Central memory CD8-positive, alpha-beta T cell (primary cell): Measurements from ENCODE around the gene ACAP2.
"Not testable (repeated sequence)": the region's sequence is repeated elsewhere in the genome, so short reads cannot be mapped to it uniquely, and the experiment has no call there.

ENCODE experiments used
- ATAC-seq: fragments of 150-1000 bp; cut with Tn5 transposase; replicated peaks from 2 replicates; pipeline ENCODE4 v1.10.0; 2022; ENCODE audit warnings: mild to moderate bottlenecking, moderate FRiP score, moderate number of reproducible peaks; ENCODE audit not compliant: poor library complexity, severe bottlenecking; ENCODE audit errors: extremely low read depth
- DNase-seq, 2 donors: peaks; one replicate each; pipeline ENCODE4 v3.0.0; 2021; ENCODE audit warnings: low spot score in 2 of 2
- H3K27ac Mint-ChIP-seq: one replicate; pipeline ENCODE4 v1.8.0; 2022; ENCODE audit warnings: low read depth, mild to moderate bottlenecking, moderate library complexity, mixed read lengths
- H3K27me3 Mint-ChIP-seq: one replicate; pipeline ENCODE4 v1.8.0; 2022; ENCODE audit warnings: mixed read lengths
- H3K36me3 Mint-ChIP-seq: one replicate; pipeline ENCODE4 v1.8.0; 2022; ENCODE audit warnings: mild to moderate bottlenecking, moderate library complexity, mixed read lengths; ENCODE audit not compliant: insufficient read depth
- H3K4me1 Mint-ChIP-seq: one replicate; pipeline ENCODE4 v1.8.0; 2022; ENCODE audit warnings: mixed read lengths
- H3K4me3 Mint-ChIP-seq: one replicate; pipeline ENCODE4 v1.8.0; 2022; ENCODE audit warnings: mild to moderate bottlenecking, moderate library complexity, mixed read lengths
- H3K9me3 Mint-ChIP-seq: one replicate; pipeline ENCODE4 v1.8.0; 2022; ENCODE audit warnings: mixed read lengths

The ACAP2 gene

DNA sequence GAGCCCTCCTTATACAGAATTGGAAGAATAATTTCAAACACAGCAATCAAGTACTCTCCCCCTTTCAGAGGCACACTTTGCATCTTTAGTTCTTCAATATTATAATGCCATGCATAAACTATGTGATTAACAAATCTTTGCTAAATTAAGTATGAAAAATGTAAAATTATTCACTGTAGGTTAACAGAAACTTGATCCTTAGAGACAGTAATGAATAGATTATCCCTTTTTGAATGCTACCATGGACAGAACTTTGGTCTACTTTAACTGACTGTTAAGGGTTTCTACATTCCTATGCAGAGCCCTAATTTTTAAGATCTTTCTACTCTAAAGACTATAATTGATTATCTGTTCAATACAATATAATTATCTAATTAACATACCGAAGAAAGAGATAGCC, 146.2 kb downstream of the ACAP2 start:
- peaks cover 59% of the 10 kb centered on the region for H3K36me3 Mint-ChIP-seq
- ATAC-seq: no peak
- no peaks in the 10 kb centered on the region for H3K9me3 Mint-ChIP-seq
- peak overlapping the region; percentile 19 for H3K27ac Mint-ChIP-seq
- H3K27me3 Mint-ChIP-seq: no peaks in the 10 kb centered on the region
- no peaks in the 10 kb centered on the region for H3K4me1 Mint-ChIP-seq
- DNase-seq: no peak
- H3K4me3 Mint-ChIP-seq: no peak overlapping the region

DNA sequence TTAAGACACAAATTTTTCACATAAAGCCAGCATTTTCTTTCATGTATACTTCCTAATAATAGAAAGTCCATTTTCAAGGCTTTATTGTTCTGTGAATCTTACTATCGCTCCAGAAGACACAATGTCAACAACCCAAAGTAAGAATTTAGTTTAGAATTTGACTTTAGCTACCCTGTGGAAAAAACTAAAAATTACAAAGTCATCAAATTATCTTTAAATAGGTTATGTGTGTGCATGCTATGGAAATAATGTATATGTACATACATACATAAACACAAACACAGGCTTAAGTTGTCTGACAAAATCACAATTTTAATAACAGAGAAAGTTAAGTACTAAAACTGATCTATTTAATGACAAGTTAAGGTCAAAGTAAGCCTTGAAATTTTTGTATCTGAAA, 151.7 kb downstream of the ACAP2 start:
- H3K27me3 Mint-ChIP-seq: no peaks in the 10 kb centered on the region
- H3K4me1 Mint-ChIP-seq: no peaks in the 10 kb centered on the region
- no peak for ATAC-seq
- no peak overlapping the region for H3K4me3 Mint-ChIP-seq
- DNase-seq: no peak
- H3K36me3 Mint-ChIP-seq: peaks cover 62% of the 10 kb centered on the region
- H3K27ac Mint-ChIP-seq: no peak overlapping the region
- H3K9me3 Mint-ChIP-seq: no peaks in the 10 kb centered on the region

DNA sequence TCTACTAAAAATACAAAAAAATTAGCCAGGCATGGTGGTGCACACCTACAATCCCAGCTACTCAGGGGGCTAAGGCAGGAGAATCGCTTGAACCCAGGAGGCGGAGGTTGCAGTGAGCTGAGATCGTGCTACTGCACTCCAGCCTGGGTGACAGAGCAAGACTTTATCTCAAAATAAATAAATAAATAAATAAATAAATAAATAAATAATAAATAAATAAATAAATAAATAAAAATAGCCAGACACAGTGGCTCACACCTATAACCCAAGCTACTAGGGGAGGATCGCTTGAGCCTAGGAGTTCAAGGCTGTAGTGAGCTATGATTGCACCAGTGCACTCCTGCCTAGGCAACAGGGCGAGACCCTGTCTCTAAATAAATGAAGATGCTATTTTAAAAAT, 152.2 kb downstream of the ACAP2 start:
- ATAC-seq, H3K27ac Mint-ChIP-seq, H3K27me3 Mint-ChIP-seq, H3K9me3 Mint-ChIP-seq, DNase-seq, H3K4me1 Mint-ChIP-seq, H3K4me3 Mint-ChIP-seq: not testable (repeated sequence)
- H3K36me3 Mint-ChIP-seq: peaks cover 64% of the 10 kb centered on the region

DNA sequence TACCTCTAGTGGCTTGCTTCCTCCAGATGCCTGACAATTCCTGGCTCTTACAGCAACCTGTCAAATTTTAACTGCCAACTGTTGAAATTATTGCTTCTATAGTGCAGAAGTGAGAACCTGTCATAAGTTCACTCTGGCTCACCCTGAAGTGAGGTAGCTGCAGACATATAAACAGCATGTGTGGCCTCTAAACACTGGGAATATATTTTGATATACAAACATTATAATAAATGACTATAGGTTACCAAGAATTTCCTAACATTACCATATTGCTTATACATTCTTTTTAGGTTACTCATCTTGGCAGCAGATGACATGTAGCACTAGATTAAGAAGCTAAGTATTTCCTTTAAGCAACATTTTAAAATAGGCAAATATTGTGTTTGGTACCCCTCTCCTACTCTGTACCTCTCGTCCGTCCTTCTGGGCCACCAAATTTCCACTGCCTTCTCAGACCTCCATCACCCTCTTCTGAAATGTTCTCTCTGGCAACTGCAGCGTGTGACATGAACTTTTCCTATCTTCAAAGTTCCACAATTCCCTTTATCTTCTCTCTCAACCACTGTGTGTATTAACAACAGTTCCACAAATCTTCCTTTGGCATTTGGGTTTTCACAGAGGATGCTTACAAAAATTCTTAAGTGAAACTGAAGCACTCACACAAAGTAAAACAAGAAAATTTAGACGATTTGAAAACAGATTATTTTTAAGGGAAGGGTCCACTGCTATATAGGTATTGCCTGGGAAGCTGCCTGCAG, 156.5 kb downstream of the ACAP2 start:
- Mint-ChIP-seq H3K4me3 (no peak overlapping the region), H3K9me3 (no peaks in the 10 kb centered on the region), H3K36me3 (peaks cover 49% of the 10 kb centered on the region), H3K27ac (no peak overlapping the region), H3K27me3 (no peaks in the 10 kb centered on the region), H3K4me1 (no peaks in the 10 kb centered on the region)
- ATAC-seq (no peak), DNase-seq (no peak)

DNA sequence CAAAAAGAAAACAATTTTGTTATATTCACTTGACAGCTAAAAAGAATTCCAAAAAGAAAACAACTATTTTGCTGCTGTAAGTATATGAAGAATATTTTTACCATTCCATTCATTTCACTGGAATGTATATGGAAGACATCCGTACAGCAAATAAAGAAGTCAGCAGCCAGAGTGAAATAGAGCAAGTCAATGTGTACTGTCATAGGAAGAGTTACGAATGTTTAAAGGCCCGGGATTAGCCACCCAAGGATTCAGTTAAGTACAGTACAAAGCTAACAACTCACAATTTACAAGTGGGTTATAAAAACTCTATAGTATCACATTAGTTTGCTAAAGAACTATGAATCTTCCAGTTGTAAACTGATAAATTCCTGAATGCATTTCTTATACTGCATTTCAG, 157.4 kb downstream of the ACAP2 start:
- DNase-seq: no peak
- H3K36me3 Mint-ChIP-seq: peaks cover 46% of the 10 kb centered on the region
- no peak for ATAC-seq

DNA sequence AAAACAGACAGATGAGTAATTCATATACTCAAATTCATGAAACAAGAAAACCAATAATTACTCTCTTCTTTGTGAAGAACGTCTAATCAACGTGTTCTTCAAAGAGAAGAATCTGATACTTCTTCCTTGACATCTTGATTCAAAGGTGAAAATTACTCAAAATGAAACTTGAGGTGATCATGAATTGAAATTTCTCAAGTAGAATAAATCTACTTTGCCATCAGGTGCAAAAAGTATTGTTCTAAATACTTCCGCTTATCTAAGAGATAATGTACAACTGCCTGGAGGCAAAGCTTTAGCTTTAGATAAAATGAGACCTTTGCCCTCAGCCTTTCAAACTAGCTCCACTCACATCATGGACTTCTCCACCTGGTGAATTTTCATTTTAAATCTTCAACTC, 158.0 kb downstream of the ACAP2 start:
- Mint-ChIP-seq H3K4me3 (no peak overlapping the region), H3K27ac (peak overlapping the region; percentile 25), H3K9me3 (no peaks in the 10 kb centered on the region), H3K27me3 (no peaks in the 10 kb centered on the region), H3K36me3 (peaks cover 46% of the 10 kb centered on the region), H3K4me1 (no peaks in the 10 kb centered on the region)
- no peak for DNase-seq
- ATAC-seq: no peak

More for the DNA sequence above, 157.4 kb downstream of the ACAP2 start:
- H3K9me3 Mint-ChIP-seq: no peaks in the 10 kb centered on the region
- no peaks in the 10 kb centered on the region for H3K27me3 Mint-ChIP-seq
- H3K27ac Mint-ChIP-seq: peak overlapping the region; percentile 25
- H3K4me3 Mint-ChIP-seq: no peak overlapping the region
- H3K4me1 Mint-ChIP-seq: no peaks in the 10 kb centered on the region

DNA sequence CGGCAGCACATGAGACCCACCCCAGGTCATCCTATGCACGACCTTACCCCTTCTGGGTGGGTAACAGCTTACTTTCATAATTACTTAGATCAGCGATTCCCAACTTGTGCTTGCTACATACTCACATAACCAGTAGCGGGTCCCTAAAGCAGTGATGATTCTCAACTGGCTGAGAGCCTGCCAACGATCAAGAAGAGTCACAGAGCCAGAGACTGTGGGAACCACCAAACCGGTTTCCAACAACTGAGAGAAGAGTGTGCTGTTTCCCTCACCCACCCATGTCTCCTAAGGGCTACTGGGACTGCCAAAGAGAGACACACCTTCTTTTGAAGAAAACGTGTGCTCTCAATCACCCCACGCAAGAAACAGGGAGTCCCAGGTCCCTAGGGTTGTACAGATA, 159.9 kb downstream of the ACAP2 start:
- ATAC-seq: no peak
- no peaks in the 10 kb centered on the region for H3K4me1 Mint-ChIP-seq
- no peak for DNase-seq
- H3K27me3 Mint-ChIP-seq: no peaks in the 10 kb centered on the region
- H3K36me3 Mint-ChIP-seq: peaks cover 36% of the 10 kb centered on the region
- H3K4me3 Mint-ChIP-seq: no peak overlapping the region
- peak overlapping the region; percentile 16 for H3K27ac Mint-ChIP-seq
- H3K9me3 Mint-ChIP-seq: no peaks in the 10 kb centered on the region

DNA sequence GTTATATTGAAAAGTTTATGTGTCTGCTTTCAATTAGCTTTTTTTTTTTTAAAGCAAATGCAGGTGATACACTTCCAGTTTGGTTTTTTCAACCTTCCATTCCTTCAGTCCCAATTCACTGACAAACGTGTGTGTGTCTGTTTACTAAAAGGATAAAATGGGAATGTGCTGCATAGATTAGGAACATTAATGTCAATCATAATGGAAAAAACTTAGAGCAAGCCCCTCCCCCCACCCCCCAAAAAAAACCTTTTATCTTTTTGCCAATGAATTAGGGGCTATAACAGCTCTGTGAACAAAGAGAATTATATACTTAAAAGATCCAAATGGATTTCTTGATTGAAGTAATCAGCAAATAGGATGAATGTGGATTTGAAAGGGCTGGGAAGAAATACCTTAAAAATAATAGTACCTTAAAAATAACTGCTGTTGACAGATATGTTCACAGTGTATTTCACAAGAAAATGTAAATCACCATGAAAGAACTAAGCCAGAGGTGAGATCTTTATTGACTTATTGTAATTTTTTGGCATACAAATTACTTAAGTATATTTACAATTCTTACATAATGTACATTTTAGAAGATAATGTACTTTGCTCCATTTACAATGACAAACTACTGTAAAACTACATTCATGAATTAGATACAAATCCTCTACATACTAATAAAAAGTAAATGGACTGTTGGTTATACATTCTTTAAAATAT, 168.4 kb downstream of the ACAP2 start:
- DNase-seq: no peak
- Mint-ChIP-seq H3K27ac (no peak overlapping the region), H3K4me1 (peaks cover 14% of the 10 kb centered on the region), H3K4me3 (no peak overlapping the region), H3K36me3 (peaks cover 22% of the 10 kb centered on the region), H3K9me3 (no peaks in the 10 kb centered on the region), H3K27me3 (no peaks in the 10 kb centered on the region)
- no peak for ATAC-seq

DNA sequence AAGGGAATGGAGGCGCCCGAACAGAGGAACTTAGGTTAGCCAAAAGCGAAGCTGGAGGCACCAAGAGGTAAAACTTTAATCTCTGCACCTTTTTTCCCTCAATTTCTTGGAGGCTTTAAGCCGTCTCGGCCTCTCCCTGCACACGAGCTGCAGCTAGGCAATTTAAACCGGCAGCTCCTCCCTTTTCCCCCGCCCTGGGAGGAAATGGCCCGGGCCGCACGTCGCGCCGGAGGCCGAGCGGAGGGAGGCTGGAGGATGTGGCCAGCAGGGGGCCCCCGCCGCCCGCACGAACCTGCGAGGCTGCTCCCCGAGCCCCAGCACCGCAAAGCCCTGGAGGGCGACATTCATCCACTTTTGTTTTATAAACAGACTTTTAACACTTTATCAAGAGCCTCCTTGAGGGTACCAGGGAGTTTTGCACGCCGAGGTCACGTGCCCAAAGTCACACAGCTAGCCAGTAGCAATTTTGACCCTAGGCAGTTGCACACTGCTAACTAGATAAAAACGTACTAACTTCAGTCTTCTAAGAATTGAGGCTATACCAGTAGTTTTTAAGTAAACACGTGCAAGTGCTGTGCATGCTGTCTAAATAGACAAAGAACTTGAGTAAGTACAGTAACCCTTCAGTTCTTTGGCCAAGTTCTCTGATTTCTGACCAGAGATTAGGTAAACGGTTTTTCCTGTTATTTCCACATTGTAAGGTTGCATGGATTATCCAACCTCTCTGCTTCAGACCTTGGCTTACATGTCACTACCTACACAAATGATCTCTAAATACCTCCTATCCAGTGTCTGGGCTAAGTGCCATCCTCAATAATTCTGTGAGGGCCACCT, 171.2 kb downstream of the ACAP2 start:
- Mint-ChIP-seq H3K36me3 (peaks cover 12% of the 10 kb centered on the region), H3K4me1 (peaks cover 28% of the 10 kb centered on the region), H3K27ac (peak overlapping the region; percentile 35), H3K27me3 (no peaks in the 10 kb centered on the region), H3K4me3 (peak overlapping the region; percentile 81), H3K9me3 (no peaks in the 10 kb centered on the region)
- ATAC-seq (peak; percentile 73), DNase-seq (peak; percentile 83)

DNA sequence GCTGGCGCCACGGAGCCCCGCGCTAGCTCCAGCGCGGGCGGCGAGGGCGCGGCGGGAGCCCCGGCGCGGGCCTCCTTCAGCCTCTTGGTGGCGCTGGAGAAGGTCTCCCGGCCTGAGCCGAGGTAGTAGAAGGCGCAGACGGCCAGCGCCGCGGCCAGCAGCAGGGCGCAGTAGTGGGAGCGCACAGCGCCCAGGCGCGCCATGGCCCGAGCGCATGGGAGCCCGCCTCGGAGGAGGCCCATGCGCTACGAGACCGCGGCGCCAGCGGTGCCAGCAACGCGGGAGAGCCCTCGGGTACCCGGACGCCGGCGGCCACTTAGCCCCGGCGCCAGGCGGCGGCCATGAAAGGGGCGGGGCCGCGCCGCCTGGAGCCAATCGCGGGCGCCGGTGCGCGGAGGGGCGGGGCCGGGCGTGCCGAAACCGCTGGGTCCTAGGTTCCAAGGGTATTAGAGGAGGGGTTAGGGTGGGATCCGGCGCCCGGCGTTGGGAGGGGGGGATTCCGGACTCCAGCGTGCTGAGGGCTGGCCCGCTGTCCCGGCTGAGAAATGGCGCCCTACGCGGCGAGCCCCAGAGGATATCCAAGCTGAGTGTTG, 171.9 kb downstream of the ACAP2 start, which contains the start of gene XXYLT1:
XXYLT1 (minus strand) TSS at position 343 of the 593 bp plus-strand sequence; CDS start at position 242, 101 bp downstream.
- peak; percentile 86 for ATAC-seq
- Mint-ChIP-seq H3K27me3 (no peaks in the 10 kb centered on the region), H3K4me1 (peaks cover 28% of the 10 kb centered on the region), H3K27ac (peak within 1 kb of the TSS; percentile 44), H3K36me3 (peaks cover 12% of the 10 kb centered on the region), H3K9me3 (no peaks in the 10 kb centered on the region), H3K4me3 (peak within 1 kb of the TSS; percentile 81)
- DNase-seq: peak; percentile 81 to 82

DNA sequence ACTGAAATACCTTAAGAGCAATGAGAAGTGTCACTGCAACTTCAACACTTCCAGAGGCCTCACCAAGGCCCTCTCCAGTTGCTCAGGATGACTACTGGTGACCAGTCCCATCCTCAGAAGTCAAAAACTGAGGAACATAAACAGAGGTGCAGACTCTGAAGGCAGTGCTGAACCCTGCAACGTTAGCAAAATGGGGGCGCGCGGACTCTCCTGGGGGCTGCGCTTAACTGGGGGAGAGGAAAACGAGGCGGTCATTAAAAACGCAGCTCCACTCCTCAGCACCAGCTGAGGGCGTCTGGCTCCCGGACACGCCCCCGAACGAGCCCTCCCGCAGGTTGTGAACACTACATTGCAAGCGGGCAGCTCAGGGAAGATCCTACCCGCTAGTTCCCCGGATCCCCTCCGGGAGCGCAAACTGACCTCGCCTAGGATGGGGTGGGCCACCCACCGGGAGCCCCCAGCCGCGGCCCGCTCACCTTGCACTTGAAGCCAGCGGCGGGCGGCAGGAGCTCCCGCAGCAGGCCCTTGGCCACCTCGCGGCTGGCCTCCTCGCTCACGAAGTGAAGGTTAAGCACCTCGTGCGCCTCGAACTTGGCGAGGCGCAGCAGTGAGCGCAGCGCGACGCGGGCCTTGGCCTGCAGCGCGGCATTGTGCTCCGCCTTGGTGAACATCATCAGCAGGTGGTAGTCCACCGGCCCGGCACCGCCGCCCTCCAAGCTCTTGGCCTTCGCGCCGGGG, 172.6 kb downstream of the ACAP2 start:
- ATAC-seq (no peak), DNase-seq (no peak)
- Mint-ChIP-seq H3K36me3 (peaks cover 12% of the 10 kb centered on the region), H3K27me3 (no peaks in the 10 kb centered on the region), H3K4me3 (peak overlapping the region; percentile 81), H3K4me1 (peaks cover 30% of the 10 kb centered on the region), H3K9me3 (no peaks in the 10 kb centered on the region), H3K27ac (peak overlapping the region; percentile 44)
